HepG2 (cell line): ENCODE data around the gene PPARA. TPM values are rescaled to one million over a fixed set of nuclear protein-coding genes. Genes with fewer than 3 reads are reported as not detected.

ENCODE experiments used
- HES4 ChIP-seq: sonication (generic); formaldehyde crosslinking; IDR thresholded peaks from 2 replicates; pipeline ENCODE4 v1.9.0; 2021; ENCODE audit warnings: mild to moderate bottlenecking, missing genetic modification reagents, borderline replicate concordance
- KDM2A ChIP-seq: sonication (generic); formaldehyde crosslinking; IDR thresholded peaks from 2 replicates; pipeline ENCODE4 v1.4.0; 2020; ENCODE audit warnings: low read depth, missing genetic modification reagents, borderline replicate concordance
- KMT2B ChIP-seq: IDR thresholded peaks from 2 replicates; pipeline ENCODE4 v1.6.1; 2016; ENCODE audit warnings: missing genetic modification reagents, missing compliant biosample characterization
- PHF21A ChIP-seq: sonication (generic); formaldehyde crosslinking; IDR thresholded peaks from 2 replicates; pipeline ENCODE4 v1.5.0; 2020; ENCODE audit warnings: mild to moderate bottlenecking, missing genetic modification reagents
- RXRB ChIP-seq: IDR thresholded peaks from 2 replicates; pipeline ENCODE4 v1.6.1; 2016; ENCODE audit warnings: borderline replicate concordance, missing genetic modification reagents, missing compliant biosample characterization
- ZMYM3 ChIP-seq: sonication (generic); formaldehyde crosslinking; IDR thresholded peaks from 2 replicates; pipeline ENCODE4 v1.5.1; 2020; ENCODE audit warnings: mild to moderate bottlenecking, missing genetic modification reagents
- ZNF225 ChIP-seq: sonication (generic); formaldehyde crosslinking; IDR thresholded peaks from 2 replicates; pipeline ENCODE4 v1.4.0; 2020; ENCODE audit warnings: mild to moderate bottlenecking, missing genetic modification reagents
- ZNF280D ChIP-seq: sonication (generic); formaldehyde crosslinking; IDR thresholded peaks from 2 replicates; pipeline ENCODE4 v1.5.1; 2020; ENCODE audit warnings: mild to moderate bottlenecking, missing genetic modification reagents
- ZNF720 ChIP-seq: sonication (generic); formaldehyde crosslinking; IDR thresholded peaks from 2 replicates; pipeline ENCODE4 v1.4.0; 2020; ENCODE audit warnings: missing genetic modification reagents
- polyA plus RNA-seq, 8 experiments: library from polyadenylated mRNA; depleted of rRNA in 3 of 8; stranded (reverse) in 7 of 8; unstranded in 1 of 8; fragments of >200 nt; fragmentation: Illumina TruSeq in 4 of 8; extraction: Trizol in 4 of 8; gene quantifications; 2 replicates each; pipeline versions ENCODE4 v1.2.1 to v1.2.3, GENCODE V29; 2011 to 2016; ENCODE audit warnings: low read depth in 4 of 8, missing spikeins in 1 of 8, mixed read lengths in 1 of 8; ENCODE audit not compliant: insufficient read depth in 1 of 8
- total RNA-seq, 5 experiments: library from RNA; depleted of rRNA; stranded (reverse); fragments of >200 nt; fragmentation: Illumina TruSeq; extraction: Trizol; gene quantifications; 2 replicates each; pipeline ENCODE4 v1.2.3, GENCODE V29; 2016; ENCODE audit warnings: low read depth in 1 of 5
- TF ChIP-seq, protein P1 (sequence below): sonication (generic); formaldehyde crosslinking; IDR thresholded peaks from 2 replicates; pipeline ENCODE4 v1.5.0; 2020; ENCODE audit warnings: mild to moderate bottlenecking, missing genetic modification reagents, borderline replicate concordance
- TF ChIP-seq, protein P2 (sequence below): sonication (generic); formaldehyde crosslinking; IDR thresholded peaks from 2 replicates; pipeline ENCODE4 v1.4.0; 2020; ENCODE audit warnings: missing genetic modification reagents
- TF ChIP-seq, protein P3 (sequence below): sonication (generic); formaldehyde crosslinking; IDR thresholded peaks from 2 replicates; pipeline ENCODE4 v1.4.0; 2020; ENCODE audit warnings: missing genetic modification reagents, borderline replicate concordance
- TF ChIP-seq, protein P4 (sequence below): sonication (generic); formaldehyde crosslinking; conservative IDR thresholded peaks from 2 replicates; pipeline ENCODE4 v1.8.0; 2022; ENCODE audit warnings: mild to moderate bottlenecking, moderate library complexity, missing genetic modification reagents

PPARA gene
- total and polyA plus RNA-seq, 2 of the 13 experiments (the other 11 are each of a cell fraction or from before 2014, with no cell fraction given), result 18.2 to 24.7 TPM

- TF ChIP-seq ZNF720 (CRISPR knock-in tag), result no peak
- TF ChIP-seq, protein P1, sequence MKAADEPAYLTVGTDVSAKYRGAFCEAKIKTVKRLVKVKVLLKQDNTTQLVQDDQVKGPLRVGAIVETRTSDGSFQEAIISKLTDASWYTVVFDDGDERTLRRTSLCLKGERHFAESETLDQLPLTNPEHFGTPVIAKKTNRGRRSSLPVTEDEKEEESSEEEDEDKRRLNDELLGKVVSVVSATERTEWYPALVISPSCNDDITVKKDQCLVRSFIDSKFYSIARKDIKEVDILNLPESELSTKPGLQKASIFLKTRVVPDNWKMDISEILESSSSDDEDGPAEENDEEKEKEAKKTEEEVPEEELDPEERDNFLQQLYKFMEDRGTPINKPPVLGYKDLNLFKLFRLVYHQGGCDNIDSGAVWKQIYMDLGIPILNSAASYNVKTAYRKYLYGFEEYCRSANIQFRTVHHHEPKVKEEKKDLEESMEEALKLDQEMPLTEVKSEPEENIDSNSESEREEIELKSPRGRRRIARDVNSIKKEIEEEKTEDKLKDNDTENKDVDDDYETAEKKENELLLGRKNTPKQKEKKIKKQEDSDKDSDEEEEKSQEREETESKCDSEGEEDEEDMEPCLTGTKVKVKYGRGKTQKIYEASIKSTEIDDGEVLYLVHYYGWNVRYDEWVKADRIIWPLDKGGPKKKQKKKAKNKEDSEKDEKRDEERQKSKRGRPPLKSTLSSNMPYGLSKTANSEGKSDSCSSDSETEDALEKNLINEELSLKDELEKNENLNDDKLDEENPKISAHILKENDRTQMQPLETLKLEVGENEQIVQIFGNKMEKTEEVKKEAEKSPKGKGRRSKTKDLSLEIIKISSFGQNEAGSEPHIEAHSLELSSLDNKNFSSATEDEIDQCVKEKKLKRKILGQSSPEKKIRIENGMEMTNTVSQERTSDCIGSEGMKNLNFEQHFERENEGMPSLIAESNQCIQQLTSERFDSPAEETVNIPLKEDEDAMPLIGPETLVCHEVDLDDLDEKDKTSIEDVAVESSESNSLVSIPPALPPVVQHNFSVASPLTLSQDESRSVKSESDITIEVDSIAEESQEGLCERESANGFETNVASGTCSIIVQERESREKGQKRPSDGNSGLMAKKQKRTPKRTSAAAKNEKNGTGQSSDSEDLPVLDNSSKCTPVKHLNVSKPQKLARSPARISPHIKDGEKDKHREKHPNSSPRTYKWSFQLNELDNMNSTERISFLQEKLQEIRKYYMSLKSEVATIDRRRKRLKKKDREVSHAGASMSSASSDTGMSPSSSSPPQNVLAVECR (CRISPR knock-in tag), result no peak
- TF ChIP-seq PHF21A (CRISPR knock-in tag), result 0 out of 2 replicates have a peak, but pooled peaks have one; percentile 14
- TF ChIP-seq RXRB, result 0 out of 2 replicates have a peak, but pooled peaks have one; percentile 39
- no peak for TF ChIP-seq KMT2B (CRISPR knock-in tag)
- TF ChIP-seq, protein P2, sequence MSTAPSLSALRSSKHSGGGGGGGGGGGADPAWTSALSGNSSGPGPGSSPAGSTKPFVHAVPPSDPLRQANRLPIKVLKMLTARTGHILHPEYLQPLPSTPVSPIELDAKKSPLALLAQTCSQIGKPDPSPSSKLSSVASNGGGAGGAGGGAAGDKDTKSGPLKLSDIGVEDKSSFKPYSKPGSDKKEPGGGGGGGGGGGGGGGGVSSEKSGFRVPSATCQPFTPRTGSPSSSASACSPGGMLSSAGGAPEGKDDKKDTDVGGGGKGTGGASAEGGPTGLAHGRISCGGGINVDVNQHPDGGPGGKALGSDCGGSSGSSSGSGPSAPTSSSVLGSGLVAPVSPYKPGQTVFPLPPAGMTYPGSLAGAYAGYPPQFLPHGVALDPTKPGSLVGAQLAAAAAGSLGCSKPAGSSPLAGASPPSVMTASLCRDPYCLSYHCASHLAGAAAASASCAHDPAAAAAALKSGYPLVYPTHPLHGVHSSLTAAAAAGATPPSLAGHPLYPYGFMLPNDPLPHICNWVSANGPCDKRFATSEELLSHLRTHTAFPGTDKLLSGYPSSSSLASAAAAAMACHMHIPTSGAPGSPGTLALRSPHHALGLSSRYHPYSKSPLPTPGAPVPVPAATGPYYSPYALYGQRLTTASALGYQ (CRISPR knock-in tag), result no peak
- peak; percentile 18; the same call in 1 of the 2 replicates for TF ChIP-seq ZMYM3
- TF ChIP-seq ZNF225, result 0 out of 2 replicates have a peak, but pooled peaks have one; percentile 53
- peak; percentile 70 for TF ChIP-seq KDM2A (CRISPR knock-in tag)
- TF ChIP-seq HES4 (CRISPR knock-in tag), result no peak
- TF ChIP-seq ZNF280D, result 0 out of 2 replicates have a peak, but pooled peaks have one; percentile 26
- TF ChIP-seq, protein P3, sequence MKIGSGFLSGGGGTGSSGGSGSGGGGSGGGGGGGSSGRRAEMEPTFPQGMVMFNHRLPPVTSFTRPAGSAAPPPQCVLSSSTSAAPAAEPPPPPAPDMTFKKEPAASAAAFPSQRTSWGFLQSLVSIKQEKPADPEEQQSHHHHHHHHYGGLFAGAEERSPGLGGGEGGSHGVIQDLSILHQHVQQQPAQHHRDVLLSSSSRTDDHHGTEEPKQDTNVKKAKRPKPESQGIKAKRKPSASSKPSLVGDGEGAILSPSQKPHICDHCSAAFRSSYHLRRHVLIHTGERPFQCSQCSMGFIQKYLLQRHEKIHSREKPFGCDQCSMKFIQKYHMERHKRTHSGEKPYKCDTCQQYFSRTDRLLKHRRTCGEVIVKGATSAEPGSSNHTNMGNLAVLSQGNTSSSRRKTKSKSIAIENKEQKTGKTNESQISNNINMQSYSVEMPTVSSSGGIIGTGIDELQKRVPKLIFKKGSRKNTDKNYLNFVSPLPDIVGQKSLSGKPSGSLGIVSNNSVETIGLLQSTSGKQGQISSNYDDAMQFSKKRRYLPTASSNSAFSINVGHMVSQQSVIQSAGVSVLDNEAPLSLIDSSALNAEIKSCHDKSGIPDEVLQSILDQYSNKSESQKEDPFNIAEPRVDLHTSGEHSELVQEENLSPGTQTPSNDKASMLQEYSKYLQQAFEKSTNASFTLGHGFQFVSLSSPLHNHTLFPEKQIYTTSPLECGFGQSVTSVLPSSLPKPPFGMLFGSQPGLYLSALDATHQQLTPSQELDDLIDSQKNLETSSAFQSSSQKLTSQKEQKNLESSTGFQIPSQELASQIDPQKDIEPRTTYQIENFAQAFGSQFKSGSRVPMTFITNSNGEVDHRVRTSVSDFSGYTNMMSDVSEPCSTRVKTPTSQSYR (CRISPR knock-in tag), result no peak
- TF ChIP-seq, protein P4, sequence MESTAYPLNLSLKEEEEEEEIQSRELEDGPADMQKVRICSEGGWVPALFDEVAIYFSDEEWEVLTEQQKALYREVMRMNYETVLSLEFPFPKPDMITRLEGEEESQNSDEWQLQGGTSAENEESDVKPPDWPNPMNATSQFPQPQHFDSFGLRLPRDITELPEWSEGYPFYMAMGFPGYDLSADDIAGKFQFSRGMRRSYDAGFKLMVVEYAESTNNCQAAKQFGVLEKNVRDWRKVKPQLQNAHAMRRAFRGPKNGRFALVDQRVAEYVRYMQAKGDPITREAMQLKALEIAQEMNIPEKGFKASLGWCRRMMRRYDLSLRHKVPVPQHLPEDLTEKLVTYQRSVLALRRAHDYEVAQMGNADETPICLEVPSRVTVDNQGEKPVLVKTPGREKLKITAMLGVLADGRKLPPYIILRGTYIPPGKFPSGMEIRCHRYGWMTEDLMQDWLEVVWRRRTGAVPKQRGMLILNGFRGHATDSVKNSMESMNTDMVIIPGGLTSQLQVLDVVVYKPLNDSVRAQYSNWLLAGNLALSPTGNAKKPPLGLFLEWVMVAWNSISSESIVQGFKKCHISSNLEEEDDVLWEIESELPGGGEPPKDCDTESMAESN (CRISPR knock-in tag), result 0 out of 2 replicates have a peak, but pooled peaks have one; percentile 34
Measured at GRCh38 chr22:46116491-46116958, 33.8 kb upstream of the PPARA start (continued).
